ENCODE measurements around the gene TMEM184B.

DNA sequence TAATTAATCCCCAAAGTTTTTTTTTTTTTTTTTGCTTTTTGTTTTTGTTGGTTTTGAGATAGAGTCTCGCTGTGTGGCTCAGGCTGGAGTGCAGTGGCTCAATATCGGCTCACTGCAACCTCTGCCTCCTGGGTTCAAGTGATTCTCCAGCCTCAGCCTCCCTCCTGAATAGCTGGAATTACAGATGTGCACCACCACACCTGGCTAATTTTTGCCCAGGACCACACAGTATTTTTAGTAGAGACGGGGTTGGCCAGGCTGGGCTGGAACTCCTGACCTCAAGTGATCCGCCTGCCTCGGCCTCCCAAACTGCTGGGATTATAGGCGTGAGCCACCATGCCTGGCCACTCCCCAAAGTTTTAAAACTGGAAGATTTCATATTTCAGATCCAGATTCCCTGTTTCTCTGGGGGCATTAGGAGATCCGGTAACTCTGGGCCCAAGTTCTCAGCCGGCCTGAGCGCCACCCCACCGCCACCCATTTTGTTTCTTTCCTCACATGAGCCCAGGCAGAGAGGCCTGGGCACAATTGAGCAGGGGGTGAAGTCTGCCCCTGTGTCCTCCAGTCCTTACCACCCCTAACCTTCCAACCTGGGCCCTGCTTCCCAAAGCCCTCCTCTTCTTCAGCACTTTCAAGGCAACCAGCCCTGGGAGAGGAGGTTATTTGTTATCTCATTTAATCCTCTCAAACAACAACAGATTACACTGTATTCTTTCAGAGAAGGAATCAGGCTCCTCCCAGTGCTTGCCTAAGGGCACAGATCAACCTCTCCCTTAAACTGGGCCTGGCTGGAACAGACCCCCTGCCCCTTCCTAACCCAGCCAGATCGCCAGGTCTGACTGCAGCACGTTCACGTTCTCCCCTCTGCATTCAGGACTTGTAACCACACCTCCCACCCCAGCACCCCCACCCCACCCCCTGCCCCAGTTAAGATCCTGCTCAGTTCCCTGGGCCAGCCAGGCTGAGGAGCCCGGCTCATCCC, 46.3 kb upstream of the TMEM184B start:
- TF ChIP-seq, protein P1, sequence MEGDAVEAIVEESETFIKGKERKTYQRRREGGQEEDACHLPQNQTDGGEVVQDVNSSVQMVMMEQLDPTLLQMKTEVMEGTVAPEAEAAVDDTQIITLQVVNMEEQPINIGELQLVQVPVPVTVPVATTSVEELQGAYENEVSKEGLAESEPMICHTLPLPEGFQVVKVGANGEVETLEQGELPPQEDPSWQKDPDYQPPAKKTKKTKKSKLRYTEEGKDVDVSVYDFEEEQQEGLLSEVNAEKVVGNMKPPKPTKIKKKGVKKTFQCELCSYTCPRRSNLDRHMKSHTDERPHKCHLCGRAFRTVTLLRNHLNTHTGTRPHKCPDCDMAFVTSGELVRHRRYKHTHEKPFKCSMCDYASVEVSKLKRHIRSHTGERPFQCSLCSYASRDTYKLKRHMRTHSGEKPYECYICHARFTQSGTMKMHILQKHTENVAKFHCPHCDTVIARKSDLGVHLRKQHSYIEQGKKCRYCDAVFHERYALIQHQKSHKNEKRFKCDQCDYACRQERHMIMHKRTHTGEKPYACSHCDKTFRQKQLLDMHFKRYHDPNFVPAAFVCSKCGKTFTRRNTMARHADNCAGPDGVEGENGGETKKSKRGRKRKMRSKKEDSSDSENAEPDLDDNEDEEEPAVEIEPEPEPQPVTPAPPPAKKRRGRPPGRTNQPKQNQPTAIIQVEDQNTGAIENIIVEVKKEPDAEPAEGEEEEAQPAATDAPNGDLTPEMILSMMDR (IDR thresholded peaks at IDR 0.05), result no peak
- no peak for TF ChIP-seq POLR2A (IDR thresholded peaks at IDR 0.05)
